Left renal cortex interstitium (tissue), 4 donors: ENCODE measurements around the gene GDPD5. TPM values are rescaled to one million over a fixed set of nuclear protein-coding genes. Genes with fewer than 3 reads are reported as not detected.

Experiments
- DNase-seq, 4 donors: peaks; one replicate each; pipeline ENCODE4 v3.0.0-alpha.2; 2013; ENCODE audit warnings: low read depth in 4 of 4, low spot score in 2 of 4, missing footprints in 1 of 4
- polyA plus RNA-seq, 4 donors: library from polyadenylated mRNA; unstranded; fragments of 120-200 nt; gene quantifications; one replicate each; pipeline ENCODE4 v1.2.1, GENCODE V29; 2013; ENCODE audit not compliant: insufficient read length in 4 of 4

GDPD5 gene
- polyA plus RNA-seq, 4 donors: 6.7 to 17.4 (median 11.8) TPM

DNA sequence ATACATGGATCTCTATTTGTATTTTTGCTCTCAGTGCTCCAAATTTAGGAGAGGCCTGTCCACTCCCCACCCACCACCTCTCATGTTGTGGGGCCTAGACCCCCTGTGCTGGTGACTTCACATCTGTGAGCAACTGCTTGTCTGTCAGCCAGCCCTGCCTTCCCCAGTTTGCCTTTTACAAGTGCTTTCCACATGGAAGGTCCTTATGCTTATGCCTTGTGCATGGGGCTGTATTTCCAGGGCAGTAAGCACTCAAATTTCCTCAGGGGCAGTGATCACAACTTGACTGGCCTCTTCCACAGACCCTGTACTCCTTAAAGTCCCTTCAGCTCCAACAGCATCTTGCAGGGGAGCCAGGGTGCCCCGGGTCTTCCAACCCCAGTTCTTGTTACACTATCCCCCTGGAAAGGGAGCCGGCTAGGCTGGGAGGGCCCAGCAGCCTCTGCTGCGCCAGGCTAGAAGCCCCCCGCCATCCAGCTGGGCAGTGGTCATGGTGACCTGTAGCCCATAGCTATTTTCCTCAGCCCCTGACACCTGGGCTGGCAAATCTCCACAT is 29.9 kb downstream of the GDPD5 start:
- no peak for DNase-seq

- no peak for DNase-seq
Measured at GRCh38 chr11:75493626-75494025, 32.1 kb downstream of the GDPD5 start.

GRCh38 chr11:75492181-75492820 is 33.4 kb downstream of the GDPD5 start:
- DNase-seq: no peak

DNA sequence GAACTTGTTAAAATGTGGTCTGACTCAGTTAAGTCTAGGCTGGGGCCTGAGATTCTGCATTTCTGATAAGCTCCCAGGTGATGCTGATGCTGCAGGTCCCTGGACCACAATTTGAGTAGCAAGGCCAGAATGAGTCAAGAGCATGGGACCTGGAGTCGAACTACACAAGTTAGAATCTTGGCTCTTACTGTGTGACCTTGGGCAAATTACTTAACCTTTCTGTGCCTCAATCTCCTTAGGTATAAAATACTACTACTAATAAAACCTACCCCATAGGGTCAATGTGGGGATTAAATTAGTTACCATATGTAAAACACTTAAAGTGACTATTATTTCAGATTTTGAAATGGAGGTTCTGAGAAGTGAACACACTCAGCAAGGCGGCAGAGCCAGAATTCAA is 34.3 kb downstream of the GDPD5 start:
- no peak for DNase-seq

DNA sequence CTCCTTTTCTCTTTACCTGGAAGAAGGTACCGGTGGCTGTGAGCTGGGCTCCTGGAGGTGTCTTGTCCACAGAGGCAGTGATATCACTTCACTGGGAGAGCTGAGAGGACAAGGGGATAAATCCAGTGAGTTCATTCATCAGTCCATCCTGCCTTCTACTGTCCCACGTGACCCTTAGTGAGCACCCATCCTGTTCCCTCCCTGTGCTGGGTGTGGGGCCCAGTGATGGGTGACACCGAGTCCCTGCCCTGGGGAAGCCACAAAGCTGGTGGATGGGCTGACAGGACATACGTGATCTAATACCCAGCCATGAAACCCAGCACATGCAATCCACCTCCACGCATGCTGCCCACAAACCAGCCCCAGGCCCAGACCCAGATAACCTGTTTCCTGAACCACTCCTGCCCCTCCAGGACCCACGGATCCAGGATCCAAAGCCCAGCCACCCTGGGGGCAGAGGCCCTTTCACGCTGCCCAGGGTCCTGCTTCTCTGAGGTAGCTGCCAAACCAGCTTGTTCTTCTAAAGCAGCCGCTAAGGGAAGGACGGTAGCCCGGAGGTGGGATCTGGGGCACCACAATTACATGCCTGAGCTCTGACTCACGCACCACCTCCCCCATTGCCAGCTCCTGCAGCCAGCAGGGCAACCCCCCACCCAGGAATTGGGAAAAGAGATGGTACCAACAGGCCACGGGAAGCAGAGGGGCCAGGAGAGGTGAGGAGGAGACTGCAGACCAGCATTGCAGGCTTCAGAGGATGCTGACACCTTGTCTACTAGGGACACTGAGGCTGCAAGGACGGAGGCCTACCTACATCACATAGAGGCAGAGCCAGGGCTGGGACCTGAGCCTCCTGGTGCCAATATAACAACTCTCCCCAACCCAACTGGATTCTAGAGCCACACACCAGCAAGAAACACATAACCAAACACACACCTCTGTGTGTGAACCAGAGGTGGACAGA is 35.2 kb downstream of the GDPD5 start:
- DNase-seq: no peak

DNA sequence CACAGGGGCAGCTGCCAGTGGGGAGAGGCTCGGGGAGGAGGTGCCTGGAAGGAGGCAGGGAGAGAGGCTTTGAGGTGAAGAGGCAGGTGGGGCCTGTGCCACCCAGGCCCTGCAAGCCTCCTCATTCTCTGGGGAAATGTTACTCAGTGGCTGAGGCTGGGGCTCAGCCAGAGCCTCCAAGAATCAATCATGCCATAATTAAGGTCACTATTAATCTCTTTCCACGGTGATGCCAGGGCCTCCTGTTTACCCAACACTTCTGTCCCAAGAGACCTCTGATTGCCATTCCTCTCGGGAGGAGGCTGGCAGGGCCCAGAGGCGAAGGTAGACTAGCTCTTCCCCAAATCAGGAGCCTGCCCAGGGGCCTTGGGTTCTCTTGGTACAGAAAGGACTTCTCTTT is 38.4 kb downstream of the GDPD5 start:
- DNase-seq: no peak

DNA sequence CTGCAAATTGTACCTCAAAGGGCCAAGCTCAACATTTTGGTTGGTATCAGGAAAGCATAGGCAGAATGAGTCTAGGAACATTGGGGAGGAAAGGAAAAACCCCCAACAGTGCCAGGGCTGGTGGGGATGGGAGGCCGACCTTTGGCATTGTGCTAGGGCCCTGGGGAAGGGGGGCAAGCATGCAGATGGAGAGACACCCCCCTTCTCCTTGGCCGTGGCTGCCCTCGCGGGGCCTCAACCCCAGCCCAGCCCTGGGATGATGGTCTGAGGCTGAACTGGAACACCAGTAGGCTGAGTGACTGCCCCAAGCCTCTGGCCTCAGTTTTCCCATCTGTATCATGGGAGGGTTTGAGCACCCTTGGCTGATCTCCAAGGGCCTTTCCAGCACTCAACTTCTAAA is 40.0 kb downstream of the GDPD5 start:
- no peak for DNase-seq

- DNase-seq: no peak
Measured at GRCh38 chr11:75482931-75483469, 42.7 kb downstream of the GDPD5 start.

- no peak for DNase-seq
Measured at GRCh38 chr11:75481922-75482606, 43.7 kb downstream of the GDPD5 start.

DNA sequence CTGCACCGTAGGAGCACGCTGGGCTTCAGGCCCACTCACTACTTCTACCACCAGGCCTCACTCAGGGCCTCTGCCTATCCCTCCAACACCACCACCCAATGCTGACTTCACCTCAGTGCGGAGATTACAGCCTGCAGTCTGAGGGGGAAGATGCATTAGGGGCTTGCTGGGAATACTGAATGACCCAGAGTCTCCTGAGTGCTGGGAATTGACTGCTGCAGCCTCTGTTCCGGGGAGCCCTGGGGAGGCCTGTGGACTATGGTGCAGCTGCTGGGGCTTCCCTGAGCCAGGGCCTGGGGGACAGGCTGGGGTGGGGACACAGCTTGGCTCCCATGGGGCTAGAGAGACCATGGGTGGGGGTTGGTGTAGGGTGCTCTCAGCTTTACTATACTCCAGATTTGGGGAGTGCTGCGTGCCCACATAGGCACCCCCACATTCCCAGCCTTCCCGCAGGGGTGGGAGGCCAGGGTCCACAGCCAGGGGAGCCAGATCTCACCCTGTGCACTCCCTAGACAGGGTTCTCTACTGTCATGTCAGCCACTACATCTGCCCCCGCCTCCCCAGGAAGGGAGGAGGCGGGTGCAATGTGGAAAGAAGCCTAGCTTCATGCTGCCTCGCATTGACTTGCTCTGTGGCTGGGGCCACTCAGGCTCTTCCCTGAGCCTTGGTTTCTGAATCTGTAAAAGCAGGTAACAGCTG is 44.4 kb downstream of the GDPD5 start:
- no peak for DNase-seq

DNA sequence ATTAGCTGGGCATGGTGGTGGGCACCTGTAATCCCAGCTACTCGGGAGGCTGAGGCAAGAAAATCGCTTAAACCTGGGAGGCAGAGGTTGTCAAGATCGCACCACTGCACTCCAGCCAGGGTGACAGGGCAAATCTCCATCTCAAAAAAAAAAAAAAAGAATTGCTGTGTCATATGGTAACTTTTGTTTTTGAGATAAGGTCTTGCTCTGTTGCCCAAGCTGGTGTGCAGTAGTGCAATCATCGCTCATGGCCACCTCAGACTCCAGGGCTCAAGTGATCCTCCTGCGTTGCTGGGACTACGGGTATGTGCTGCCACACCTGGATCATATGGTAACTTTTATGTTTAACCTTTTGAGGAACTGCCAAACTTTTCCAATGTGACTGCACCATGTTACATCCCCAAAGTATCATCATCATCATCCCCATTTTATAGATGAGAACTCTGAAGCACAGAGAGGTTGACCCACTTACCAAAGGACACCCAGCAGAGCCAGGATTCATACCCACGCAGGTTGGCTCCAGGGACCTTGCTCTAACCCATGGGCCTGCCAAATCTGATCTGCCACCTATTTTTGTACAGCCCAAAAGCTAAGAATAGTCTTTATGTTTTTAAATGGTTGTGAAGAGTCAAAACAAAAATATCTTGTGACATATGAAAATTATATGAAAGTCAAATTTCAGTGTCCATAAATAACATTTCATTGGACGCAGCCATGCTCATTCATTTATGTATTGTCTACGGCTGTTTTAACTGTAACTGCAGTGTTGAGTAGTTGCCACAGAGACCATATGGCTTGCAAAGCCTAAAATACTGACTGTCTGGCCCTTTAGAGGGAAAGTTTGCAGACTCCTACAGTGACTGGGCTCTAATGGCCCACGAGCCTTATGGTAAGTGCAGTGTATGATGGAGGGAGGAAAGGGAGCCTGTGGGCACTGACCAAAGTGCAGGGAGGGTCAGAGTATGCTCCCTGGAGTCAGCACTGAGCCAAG is 45.3 kb downstream of the GDPD5 start:
- DNase-seq: no peak

- no peak for DNase-seq
Measured at GRCh38 chr11:75479597-75480145, 46.1 kb downstream of the GDPD5 start.

GRCh38 chr11:75478783-75479596 is 46.8 kb downstream of the GDPD5 start:
- DNase-seq: no peak

- no peak for DNase-seq
Measured at GRCh38 chr11:75477614-75477935, 48.2 kb downstream of the GDPD5 start.

DNA sequence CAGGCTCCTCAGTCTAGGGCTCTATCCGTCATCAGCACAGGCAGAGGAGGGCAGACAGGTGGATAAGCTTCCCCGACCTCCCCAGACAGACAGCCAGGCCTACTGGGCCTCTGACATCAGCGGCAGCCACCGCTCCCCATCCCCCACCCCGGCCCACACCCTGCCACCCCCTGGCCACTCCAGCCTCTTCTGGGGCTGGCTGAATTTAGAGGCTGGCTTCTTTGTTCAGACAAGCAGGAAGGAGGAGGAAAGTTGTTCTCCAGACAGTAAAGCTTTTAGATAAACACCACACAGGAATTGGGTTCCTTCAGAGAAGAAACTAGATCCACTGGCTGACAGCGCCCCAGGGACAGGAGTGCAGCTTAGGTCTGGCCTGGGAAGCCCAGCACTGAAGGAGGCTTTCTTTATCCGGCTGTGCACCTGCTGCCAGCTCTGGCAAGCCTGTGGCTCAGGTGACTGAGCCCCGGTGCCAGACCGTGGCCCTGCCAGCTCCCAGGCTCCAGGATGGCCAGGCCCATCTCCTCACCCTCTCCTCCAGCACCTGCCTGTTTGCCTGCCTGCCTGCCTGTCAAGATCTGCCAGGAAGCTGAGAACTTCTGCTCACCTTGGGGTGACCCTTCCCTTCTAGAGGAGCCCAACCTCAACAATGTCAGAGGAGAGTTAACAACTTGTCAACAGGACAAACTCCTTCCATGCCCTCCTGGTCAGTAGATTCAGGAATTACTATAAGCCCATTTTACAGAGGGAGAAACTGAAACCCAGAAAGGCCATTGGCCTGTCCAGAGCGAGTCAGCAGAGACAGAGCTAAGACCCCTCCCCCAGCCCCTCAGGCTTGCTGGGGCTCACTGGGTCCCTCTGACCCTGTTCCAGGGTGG is 48.8 kb downstream of the GDPD5 start:
- no peak for DNase-seq

DNA sequence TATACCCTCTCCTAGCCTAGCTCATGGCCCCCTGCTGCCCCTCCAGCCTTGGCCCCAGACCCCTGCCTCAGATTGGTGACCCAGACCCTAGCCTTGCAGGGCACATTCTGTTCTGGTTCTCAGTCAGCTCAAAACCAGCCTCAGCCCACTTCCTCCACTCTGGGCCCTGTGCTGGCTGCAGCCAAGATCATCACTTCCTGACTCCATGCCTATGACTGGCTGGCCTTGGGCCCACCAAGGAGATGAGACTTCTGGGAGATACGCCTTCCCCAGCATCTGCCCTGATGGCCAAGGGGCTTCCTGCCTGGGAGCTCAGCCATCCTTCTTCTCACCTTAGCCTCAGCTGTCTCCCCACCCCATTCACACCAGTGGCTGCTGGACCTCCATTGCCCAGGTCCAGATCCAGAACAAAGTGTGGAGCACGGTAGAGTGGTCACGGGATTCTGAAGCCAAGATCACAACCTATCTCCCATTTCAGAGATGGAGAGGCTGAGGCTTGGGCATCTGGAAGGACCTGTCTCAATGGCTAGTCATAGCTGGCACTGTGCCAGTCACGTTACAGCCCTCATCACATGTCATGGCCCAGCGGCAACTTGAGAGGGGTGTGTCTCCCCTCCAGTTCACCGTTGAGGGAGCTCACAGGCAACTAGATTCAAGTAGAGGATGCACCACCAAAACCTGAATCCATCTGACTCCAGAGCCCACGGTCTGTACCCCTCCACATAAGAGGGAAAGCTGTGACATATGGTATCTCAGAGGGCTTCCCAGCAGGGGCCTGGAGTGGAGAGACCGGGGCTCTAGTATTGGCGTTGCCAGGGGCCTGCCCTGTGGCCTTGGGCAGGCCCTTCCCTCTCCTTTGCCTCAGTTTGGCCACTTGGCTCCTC is 49.7 kb downstream of the GDPD5 start:
- no peak for DNase-seq
